GM21515 (cell line): ENCODE measurements around the gene CACNA1H.
"Not testable (repeated sequence)": the region's sequence is repeated elsewhere in the genome, so short reads cannot be mapped to it uniquely, and the experiment has no call there.

Source experiments
- ATAC-seq: cut with Tn5 transposase; IDR thresholded peaks from one replicate; pipeline ENCODE4 v1.9.1; 2021; ENCODE audit not compliant: unreplicated experiment

Gene CACNA1H

GRCh38 chr16:1243363-1243762 is 90.5 kb downstream of the CACNA1H start:
- ATAC-seq = not testable (repeated sequence)

GRCh38 chr16:1243907-1244850 is 91.3 kb downstream of the CACNA1H start:
- not testable (repeated sequence) for ATAC-seq

GRCh38 chr16:1244881-1245280 is 92.0 kb downstream of the CACNA1H start:
- no peak for ATAC-seq

- no peak for ATAC-seq
These were observed 92.6 kb downstream of the CACNA1H start for GRCh38 chr16:1245452-1246020.

- ATAC-seq = not testable (repeated sequence)
These were observed 95.1 kb downstream of the CACNA1H start for GRCh38 chr16:1247903-1248537.

GRCh38 chr16:1249031-1249755 is 96.3 kb downstream of the CACNA1H start:
- ATAC-seq = not testable (repeated sequence)

- not testable (repeated sequence) for ATAC-seq
These were observed 100.9 kb downstream of the CACNA1H start for GRCh38 chr16:1253701-1254364.

- ATAC-seq = not testable (repeated sequence)
These were observed 101.9 kb downstream of the CACNA1H start for GRCh38 chr16:1254821-1255220.

GRCh38 chr16:1255276-1256122 is 102.6 kb downstream of the CACNA1H start, which contains the start of gene TPSD1:
Gene TPSD1, plus strand, starts transcription at chr16:1256069. Its CDS starts 212 bp downstream, at chr16:1256281.
- ATAC-seq = not testable (repeated sequence)

GRCh38 chr16:1256296-1256873 is 103.5 kb downstream of the CACNA1H start:
- not testable (repeated sequence) for ATAC-seq

GRCh38 chr16:1256874-1257322 is 104.0 kb downstream of the CACNA1H start:
- no peak for ATAC-seq

- ATAC-seq = no peak
These were observed 104.8 kb downstream of the CACNA1H start for GRCh38 chr16:1257561-1258224.

- ATAC-seq = no peak
These were observed 105.3 kb downstream of the CACNA1H start for GRCh38 chr16:1258225-1258600.

- ATAC-seq = no peak
These were observed 106.2 kb downstream of the CACNA1H start for GRCh38 chr16:1258906-1259759.

- ATAC-seq = no peak
These were observed 106.8 kb downstream of the CACNA1H start for GRCh38 chr16:1259760-1260068.

GRCh38 chr16:1260101-1260680 is 107.3 kb downstream of the CACNA1H start:
- no peak for ATAC-seq

- ATAC-seq = no peak
These were observed 108.4 kb downstream of the CACNA1H start for GRCh38 chr16:1261131-1261892.
